NCI-H524 treated with DMSO at 0.1 percent for 48 hours (cell line): ENCODE results near the gene ZC3H4.
"Not testable (repeated sequence)": the region's sequence is repeated elsewhere in the genome, so short reads cannot be mapped to it uniquely, and the experiment has no call there.

ENCODE experiments used
- DNase-seq: peaks from one replicate; lab custom pipeline; 2025; lab: John Stamatoyannopoulos, UW

Gene ZC3H4

GRCh38 chr19:47084879-47085439, 28.6 kb downstream of the ZC3H4 start:
- no peak for DNase-seq

- DNase-seq, result no peak
Measured at GRCh38 chr19:47082493-47082892, 31.1 kb downstream of the ZC3H4 start.

- no peak for DNase-seq
Measured at GRCh38 chr19:47081095-47081494, 32.5 kb downstream of the ZC3H4 start.

GRCh38 chr19:47078351-47078750, 35.2 kb downstream of the ZC3H4 start:
- not testable (repeated sequence) for DNase-seq

- no peak for DNase-seq
Measured at GRCh38 chr19:47075941-47076340, 37.6 kb downstream of the ZC3H4 start.

- no peak for DNase-seq
Measured at GRCh38 chr19:47075179-47075810, 38.3 kb downstream of the ZC3H4 start.

GRCh38 chr19:47074621-47075020, 39.0 kb downstream of the ZC3H4 start:
- no peak for DNase-seq

- no peak for DNase-seq
Measured at GRCh38 chr19:47073574-47073973, 40.0 kb downstream of the ZC3H4 start.

GRCh38 chr19:47072323-47072722, 41.3 kb downstream of the ZC3H4 start:
- DNase-seq, result no peak

GRCh38 chr19:47071731-47072130, 41.8 kb downstream of the ZC3H4 start:
- no peak for DNase-seq

GRCh38 chr19:47070756-47071155, 42.8 kb downstream of the ZC3H4 start:
- no peak for DNase-seq

GRCh38 chr19:47069795-47070194, 43.8 kb downstream of the ZC3H4 start:
- DNase-seq, result no peak

GRCh38 chr19:47068876-47069406, 44.6 kb downstream of the ZC3H4 start:
- DNase-seq, result no peak

- DNase-seq, result no peak
Measured at GRCh38 chr19:47068246-47068645, 45.3 kb downstream of the ZC3H4 start.

GRCh38 chr19:47067215-47067847, 46.2 kb downstream of the ZC3H4 start:
- DNase-seq, result no peak

GRCh38 chr19:47066376-47067214, 47.0 kb downstream of the ZC3H4 start:
- no peak for DNase-seq

- no peak for DNase-seq
Measured at GRCh38 chr19:47065242-47065641, 48.3 kb downstream of the ZC3H4 start.

GRCh38 chr19:47063874-47064273, 49.7 kb downstream of the ZC3H4 start:
- DNase-seq, result no peak

GRCh38 chr19:47058621-47059022, 55.0 kb downstream of the ZC3H4 start:
- DNase-seq, result no peak

- no peak for DNase-seq
Measured at GRCh38 chr19:47057328-47057727, 56.2 kb downstream of the ZC3H4 start.

- DNase-seq, result peak; percentile 12
Measured at GRCh38 chr19:47056411-47056810, 57.2 kb downstream of the ZC3H4 start.

GRCh38 chr19:47050562-47050961, 63.0 kb downstream of the ZC3H4 start:
- DNase-seq, result not testable (repeated sequence)
